Panc1 (cell line): ENCODE data around the gene IPP.

ENCODE experiments used
- CTCF ChIP-seq: fragments of 450-650 bp; IDR thresholded peaks from 2 replicates; pipeline ENCODE4 v1.5.1; 2017; ENCODE audit warnings: mild to moderate bottlenecking
- POLR2AphosphoS5 ChIP-seq: IDR thresholded peaks from 2 replicates; pipeline ENCODE4 v1.6.1; 2012; ENCODE audit warnings: mild to moderate bottlenecking, low read depth, low read length, moderate library complexity
- TCF7L2 ChIP-seq: IDR thresholded peaks from 2 replicates; pipeline ENCODE4 v1.6.1; 2011; ENCODE audit warnings: mild to moderate bottlenecking, low read depth, low read length, inconsistent platforms
- TF ChIP-seq, protein P1 (sequence below), 2 experiments: IDR thresholded peaks; 2 replicates each; pipeline ENCODE4 v1.6.1; 2011 to 2012; ENCODE audit warnings: low read depth in 2 of 2, control low read depth in 1 of 2, low read length in 1 of 2, mild to moderate bottlenecking in 1 of 2, moderate library complexity in 1 of 2; ENCODE audit not compliant: insufficient read depth in 1 of 2

DNA sequence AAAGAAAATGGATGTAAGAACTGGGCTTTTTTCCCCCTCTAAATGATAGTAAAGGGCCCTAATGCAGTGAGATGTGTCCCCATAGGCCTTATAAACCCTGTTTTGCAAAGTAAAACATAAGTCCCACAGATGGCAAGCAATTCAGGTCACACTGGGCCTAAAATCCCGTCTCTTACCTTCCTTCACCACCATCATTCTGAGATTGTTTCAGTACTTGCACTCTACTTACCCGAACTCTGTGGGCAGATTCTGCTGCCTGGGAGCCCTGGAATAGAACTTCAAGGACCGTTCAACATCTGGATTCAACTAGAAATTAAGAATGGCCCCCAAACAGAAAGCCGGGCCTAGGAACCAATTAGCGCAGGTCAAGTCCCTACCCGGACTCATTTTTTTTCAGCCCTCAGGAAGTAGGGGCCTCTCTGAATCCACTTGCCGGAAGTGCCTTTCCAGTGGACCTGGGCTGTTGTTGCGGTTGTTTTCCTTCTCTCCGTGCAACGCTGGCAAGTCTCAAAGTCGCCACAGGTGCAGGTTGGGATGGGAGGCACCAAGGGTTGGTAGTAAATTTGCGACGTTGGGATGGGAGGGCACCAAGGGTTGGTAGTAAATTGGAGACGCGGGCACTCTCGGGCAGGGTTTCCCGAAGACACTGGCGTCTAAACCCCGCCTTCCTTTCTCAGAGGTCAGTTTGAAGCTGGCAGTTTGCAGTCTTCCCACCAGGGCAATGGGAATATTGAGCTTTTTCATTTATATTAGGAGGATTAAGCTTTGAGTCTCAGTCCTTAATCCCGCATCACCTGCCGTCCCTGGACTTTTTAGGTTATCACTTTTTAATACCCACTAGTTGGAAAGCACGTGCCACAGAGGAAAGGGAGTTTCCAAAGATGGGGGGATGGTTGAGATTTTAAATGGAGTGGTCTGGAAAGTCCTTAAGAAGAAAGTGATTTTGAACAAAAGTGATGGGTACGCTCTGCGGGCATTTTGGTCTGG lies 62.4 kb downstream of the IPP start, which contains the start of gene TMEM69:
- TF ChIP-seq CTCF (no peak), POLR2AphosphoS5 (peak; percentile 90), TCF7L2 (no peak)
- TF ChIP-seq, protein P1, sequence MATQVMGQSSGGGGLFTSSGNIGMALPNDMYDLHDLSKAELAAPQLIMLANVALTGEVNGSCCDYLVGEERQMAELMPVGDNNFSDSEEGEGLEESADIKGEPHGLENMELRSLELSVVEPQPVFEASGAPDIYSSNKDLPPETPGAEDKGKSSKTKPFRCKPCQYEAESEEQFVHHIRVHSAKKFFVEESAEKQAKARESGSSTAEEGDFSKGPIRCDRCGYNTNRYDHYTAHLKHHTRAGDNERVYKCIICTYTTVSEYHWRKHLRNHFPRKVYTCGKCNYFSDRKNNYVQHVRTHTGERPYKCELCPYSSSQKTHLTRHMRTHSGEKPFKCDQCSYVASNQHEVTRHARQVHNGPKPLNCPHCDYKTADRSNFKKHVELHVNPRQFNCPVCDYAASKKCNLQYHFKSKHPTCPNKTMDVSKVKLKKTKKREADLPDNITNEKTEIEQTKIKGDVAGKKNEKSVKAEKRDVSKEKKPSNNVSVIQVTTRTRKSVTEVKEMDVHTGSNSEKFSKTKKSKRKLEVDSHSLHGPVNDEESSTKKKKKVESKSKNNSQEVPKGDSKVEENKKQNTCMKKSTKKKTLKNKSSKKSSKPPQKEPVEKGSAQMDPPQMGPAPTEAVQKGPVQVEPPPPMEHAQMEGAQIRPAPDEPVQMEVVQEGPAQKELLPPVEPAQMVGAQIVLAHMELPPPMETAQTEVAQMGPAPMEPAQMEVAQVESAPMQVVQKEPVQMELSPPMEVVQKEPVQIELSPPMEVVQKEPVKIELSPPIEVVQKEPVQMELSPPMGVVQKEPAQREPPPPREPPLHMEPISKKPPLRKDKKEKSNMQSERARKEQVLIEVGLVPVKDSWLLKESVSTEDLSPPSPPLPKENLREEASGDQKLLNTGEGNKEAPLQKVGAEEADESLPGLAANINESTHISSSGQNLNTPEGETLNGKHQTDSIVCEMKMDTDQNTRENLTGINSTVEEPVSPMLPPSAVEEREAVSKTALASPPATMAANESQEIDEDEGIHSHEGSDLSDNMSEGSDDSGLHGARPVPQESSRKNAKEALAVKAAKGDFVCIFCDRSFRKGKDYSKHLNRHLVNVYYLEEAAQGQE (IDR thresholded peaks at IDR 0.05; ENCODE audit: insufficient read depth in 1 of 2, low read depth in 2 of 2, low read length in 1 of 2) = peak in 1 of 2 experiments; percentile 6; a peak in 1 of 4 replicates
